Body of pancreas (tissue), 4 donors: ENCODE data around the gene MARS1.

Experiments used
- POLR2A ChIP-seq, 3 donors: fragments of 450-650 bp; IDR thresholded peaks; one replicate each; pipeline ENCODE4 v1.6.1; 2016; ENCODE audit warnings: antibody characterized with exemption in 3 of 3, mild to moderate bottlenecking in 2 of 3
- TF ChIP-seq, protein P1 (sequence below), 7 experiments: fragments of 450-650 bp in 4 of 7; fragments of 200-600 bp in 3 of 7; sonication (generic) in 3 of 7; IDR thresholded peaks; one replicate each; pipeline ENCODE4 v1.5.1; 2016 to 2019; ENCODE audit warnings: antibody characterized with exemption in 7 of 7

DNA sequence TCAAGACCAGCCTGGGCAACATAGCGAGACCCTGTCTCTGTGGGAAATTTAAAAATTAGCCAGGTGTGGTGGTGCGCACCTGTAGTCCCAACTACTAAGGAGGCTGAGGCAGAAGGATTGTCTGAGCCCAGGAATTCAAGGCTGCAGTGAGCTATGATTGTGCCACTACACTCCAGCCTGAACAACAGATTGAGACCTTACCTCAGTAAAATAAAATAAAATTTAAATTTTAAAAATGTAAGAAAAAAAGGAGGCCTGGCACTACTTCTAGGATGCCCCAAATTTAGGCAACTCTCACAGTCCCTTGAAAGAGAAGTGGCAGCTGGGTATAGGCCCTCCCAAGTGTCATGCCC lies 33.7 kb upstream of the MARS1 start:
- TF ChIP-seq, protein P1, sequence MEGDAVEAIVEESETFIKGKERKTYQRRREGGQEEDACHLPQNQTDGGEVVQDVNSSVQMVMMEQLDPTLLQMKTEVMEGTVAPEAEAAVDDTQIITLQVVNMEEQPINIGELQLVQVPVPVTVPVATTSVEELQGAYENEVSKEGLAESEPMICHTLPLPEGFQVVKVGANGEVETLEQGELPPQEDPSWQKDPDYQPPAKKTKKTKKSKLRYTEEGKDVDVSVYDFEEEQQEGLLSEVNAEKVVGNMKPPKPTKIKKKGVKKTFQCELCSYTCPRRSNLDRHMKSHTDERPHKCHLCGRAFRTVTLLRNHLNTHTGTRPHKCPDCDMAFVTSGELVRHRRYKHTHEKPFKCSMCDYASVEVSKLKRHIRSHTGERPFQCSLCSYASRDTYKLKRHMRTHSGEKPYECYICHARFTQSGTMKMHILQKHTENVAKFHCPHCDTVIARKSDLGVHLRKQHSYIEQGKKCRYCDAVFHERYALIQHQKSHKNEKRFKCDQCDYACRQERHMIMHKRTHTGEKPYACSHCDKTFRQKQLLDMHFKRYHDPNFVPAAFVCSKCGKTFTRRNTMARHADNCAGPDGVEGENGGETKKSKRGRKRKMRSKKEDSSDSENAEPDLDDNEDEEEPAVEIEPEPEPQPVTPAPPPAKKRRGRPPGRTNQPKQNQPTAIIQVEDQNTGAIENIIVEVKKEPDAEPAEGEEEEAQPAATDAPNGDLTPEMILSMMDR (IDR thresholded peaks at IDR 0.05): no peak
- no peak for TF ChIP-seq POLR2A (IDR thresholded peaks at IDR 0.05)
